H9 (cell line): ENCODE results near the gene USP12. TPM values are rescaled to one million over a fixed set of nuclear protein-coding genes. Genes with fewer than 3 reads are reported as not detected.

Source experiments
- DNase-seq: peaks from one replicate; pipeline ENCODE4 v3.0.0-alpha.2; 2017
- H2AFZ ChIP-seq: one replicate; pipeline ENCODE4 v1.6.1; 2013; ENCODE audit warnings: mild to moderate bottlenecking, low read length, control low read depth, moderate library complexity
- H2AK5ac ChIP-seq: 2 replicates; pipeline ENCODE4 v1.6.1; 2013; ENCODE audit warnings: low read length, control low read depth, mixed read lengths; ENCODE audit not compliant: insufficient read length
- H2BK120ac ChIP-seq: one replicate; pipeline ENCODE4 v1.6.1; 2013; ENCODE audit warnings: low read depth, mild to moderate bottlenecking, low read length, control low read depth, inconsistent platforms; ENCODE audit not compliant: poor library complexity, severe bottlenecking
- H2BK12ac ChIP-seq: 2 replicates; pipeline ENCODE4 v1.6.1; 2013; ENCODE audit warnings: low read length, control low read depth, mixed read lengths, low read depth; ENCODE audit not compliant: insufficient read length
- H2BK15ac ChIP-seq: 2 replicates; pipeline ENCODE4 v1.6.1; 2013; ENCODE audit warnings: low read depth, low read length, control low read depth
- H2BK20ac ChIP-seq: one replicate; pipeline ENCODE4 v1.6.1; 2013; ENCODE audit warnings: low read depth, mild to moderate bottlenecking, low read length, control low read depth, inconsistent platforms; ENCODE audit not compliant: poor library complexity, severe bottlenecking
- H2BK5ac ChIP-seq: 2 replicates; pipeline ENCODE4 v1.6.1; 2013; ENCODE audit warnings: low read length, control low read depth, mixed read lengths; ENCODE audit not compliant: insufficient read length
- H3K14ac ChIP-seq: 2 replicates; pipeline ENCODE4 v1.6.1; 2013; ENCODE audit warnings: low read length, control low read depth; ENCODE audit not compliant: insufficient read depth
- H3K18ac ChIP-seq: 2 replicates; pipeline ENCODE4 v1.6.1; 2013; ENCODE audit warnings: low read depth, mild to moderate bottlenecking, mixed read lengths, low read length, control low read depth; ENCODE audit not compliant: insufficient read length
- H3K23ac ChIP-seq: 2 replicates; pipeline ENCODE4 v1.6.1; 2013; ENCODE audit warnings: low read length, control low read depth, mixed read lengths, low read depth; ENCODE audit not compliant: insufficient read length
- H3K23me2 ChIP-seq: 2 replicates; pipeline ENCODE4 v1.6.1; 2013; ENCODE audit warnings: low read depth, mild to moderate bottlenecking, mixed read lengths, low read length, control low read depth; ENCODE audit not compliant: insufficient read length, poor library complexity, severe bottlenecking
- H3K27ac ChIP-seq: 2 replicates; pipeline ENCODE4 v1.5.1; 2013; ENCODE audit warnings: low read length, control low read depth, mixed read lengths, low read depth; ENCODE audit not compliant: insufficient read length
- H3K27me3 ChIP-seq: 2 replicates; pipeline ENCODE4 v1.6.1; 2013; ENCODE audit warnings: low read length, control low read depth, inconsistent platforms; ENCODE audit not compliant: insufficient read depth
- H3K4ac ChIP-seq: 2 replicates; pipeline ENCODE4 v1.6.1; 2013; ENCODE audit warnings: low read depth, mild to moderate bottlenecking, control low read depth, inconsistent platforms, low read length, moderate library complexity
- H3K4me1 ChIP-seq: 2 replicates; pipeline ENCODE4 v1.6.1; 2013; ENCODE audit warnings: low read length, control low read depth, inconsistent platforms; ENCODE audit not compliant: insufficient read depth
- H3K4me2 ChIP-seq: 2 replicates; pipeline ENCODE4 v1.6.1; 2013; ENCODE audit warnings: low read length, control low read depth, mixed read lengths; ENCODE audit not compliant: insufficient read length, insufficient read depth
- H3K56ac ChIP-seq: 2 replicates; pipeline ENCODE4 v1.6.1; 2013; ENCODE audit warnings: low read depth, mild to moderate bottlenecking, mixed read lengths, low read length, control low read depth; ENCODE audit not compliant: insufficient read length
- H3K79me1 ChIP-seq: 2 replicates; pipeline ENCODE4 v1.6.1; 2013; ENCODE audit warnings: low read depth, mild to moderate bottlenecking, moderate library complexity, low read length, control low read depth, inconsistent platforms; ENCODE audit not compliant: insufficient read depth, poor library complexity, severe bottlenecking
- H3K79me2 ChIP-seq: 2 replicates; pipeline ENCODE4 v1.6.1; 2013; ENCODE audit warnings: low read length, control low read depth, inconsistent platforms; ENCODE audit not compliant: insufficient read depth
- H3K9ac ChIP-seq: 2 replicates; pipeline ENCODE4 v1.6.1; 2013; ENCODE audit warnings: low read length, control low read depth, mixed read lengths; ENCODE audit not compliant: insufficient read length; ENCODE audit errors: extremely low read depth
- H3K9me3 ChIP-seq: one replicate; pipeline ENCODE4 v1.6.1; 2013; ENCODE audit warnings: low read depth, low read length, inconsistent platforms; ENCODE audit not compliant: control insufficient read depth
- H3T11ph ChIP-seq: one replicate; pipeline ENCODE4 v1.6.1; 2013; ENCODE audit warnings: mild to moderate bottlenecking, low read length, control low read depth, inconsistent platforms
- H4K20me1 ChIP-seq: one replicate; pipeline ENCODE4 v1.6.1; 2013; ENCODE audit not compliant: control insufficient read depth, insufficient read length, insufficient read depth
- H4K5ac ChIP-seq: 2 replicates; pipeline ENCODE4 v1.6.1; 2013; ENCODE audit warnings: low read depth, mild to moderate bottlenecking, mixed read lengths, low read length, control low read depth; ENCODE audit not compliant: insufficient read length
- H4K8ac ChIP-seq: replicated peaks from 2 replicates; pipeline ENCODE4 v1.6.1; 2013; ENCODE audit warnings: low read length, control low read depth, mixed read lengths, low read depth; ENCODE audit not compliant: insufficient read length
- H4K91ac ChIP-seq: 2 replicates; pipeline ENCODE4 v1.6.1; 2013; ENCODE audit warnings: low read depth, mild to moderate bottlenecking, moderate library complexity, mixed read lengths, low read length, control low read depth; ENCODE audit not compliant: insufficient read length
- H3K27ac Mint-ChIP-seq, 3 experiments: 2 replicates in 2 of 3; 3 replicates in 1 of 3; pipeline ENCODE4 v1.8.0; 2020 to 2021; ENCODE audit warnings: mixed read lengths in 3 of 3, mild to moderate bottlenecking in 1 of 3, moderate library complexity in 1 of 3
- H3K27me3 Mint-ChIP-seq: 2 replicates; pipeline ENCODE4 v1.8.0; 2021; ENCODE audit warnings: low read depth, mild to moderate bottlenecking, moderate library complexity, mixed read lengths
- H3K36me3 Mint-ChIP-seq, 3 experiments: 2 replicates in 2 of 3; 3 replicates in 1 of 3; pipeline ENCODE4 v1.8.0; 2020 to 2021; ENCODE audit warnings: low read depth in 3 of 3, mixed read lengths in 3 of 3; ENCODE audit not compliant: insufficient read depth in 1 of 3
- H3K4me1 Mint-ChIP-seq, 2 experiments: 2 replicates each; pipeline ENCODE4 v1.8.0; 2020; ENCODE audit warnings: mixed read lengths in 2 of 2
- H3K4me3 Mint-ChIP-seq, 2 experiments: 2 replicates in 1 of 2; 3 replicates in 1 of 2; pipeline ENCODE4 v1.8.0; 2020 to 2021; ENCODE audit warnings: mild to moderate bottlenecking in 2 of 2, mixed read lengths in 2 of 2, moderate library complexity in 1 of 2
- H3K9me3 Mint-ChIP-seq, 2 experiments: 2 replicates in 1 of 2; 3 replicates in 1 of 2; pipeline ENCODE4 v1.8.0; 2020; ENCODE audit warnings: mild to moderate bottlenecking in 2 of 2, mixed read lengths in 2 of 2, moderate library complexity in 1 of 2
- WGBS: extraction: QIAGEN DNeasy Blood & Tissue Kit; methylation state at CpG from one replicate; pipeline ENCODE4 v1.1.7; 2013; ENCODE audit warnings: missing lambda C conversion rate, low lambda C conversion rate, mixed read lengths; ENCODE audit not compliant: insufficient read length; ENCODE audit errors: extremely low coverage; 5-methylcytosine and 5-hydroxymethylcytosine counted together
- total RNA-seq: library from RNA; stranded (reverse); gene quantifications from 2 replicates; pipeline ENCODE4 v1.2.1, GENCODE V29; 2021
- TF ChIP-seq, protein P1 (sequence below): fragments of 200-600 bp; sonication (generic); conservative IDR thresholded peaks from 3 replicates; pipeline ENCODE4 v1.8.0; 2021; ENCODE audit warnings: antibody characterized with exemption, mild to moderate bottlenecking

The USP12 gene
- total RNA-seq, 1 experiment from 2014 or later, result 24.8 TPM

DNA sequence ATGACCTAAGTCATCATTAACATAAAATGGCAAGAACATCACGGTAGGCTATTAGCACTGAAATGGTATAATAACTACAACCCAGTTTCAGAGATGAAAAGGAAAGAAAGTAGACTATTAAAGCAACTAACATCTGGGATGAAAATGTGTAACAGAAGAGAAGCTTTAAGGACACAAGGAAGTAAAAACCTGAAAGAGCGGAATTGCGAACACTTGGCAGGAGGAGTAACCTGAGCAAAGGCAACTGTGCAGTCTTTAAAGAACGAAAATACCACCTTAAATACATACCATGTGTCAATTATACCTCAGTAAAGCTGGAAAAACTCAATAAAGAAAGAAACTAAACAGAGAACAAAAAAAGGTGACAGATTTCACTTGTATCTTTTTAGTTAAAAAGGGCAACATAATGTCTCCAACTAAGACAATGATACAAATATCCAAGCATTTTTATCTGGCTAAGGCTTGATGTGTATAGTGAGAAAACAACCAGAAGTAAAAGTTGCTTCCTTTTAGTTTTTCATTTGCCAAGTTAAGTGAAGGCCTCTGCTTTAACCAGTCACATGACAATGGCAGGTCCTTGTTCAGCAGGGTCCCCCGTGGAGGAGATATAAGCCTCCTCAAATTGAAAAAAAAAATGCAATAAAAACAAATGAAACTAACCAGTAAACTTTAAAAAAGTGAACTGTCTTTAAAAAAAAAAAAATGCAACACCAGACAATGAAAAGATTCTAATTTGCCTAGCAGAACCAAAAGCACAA lies 11.6 kb downstream of the USP12 start:
- H3K27ac ChIP-seq, result no peak overlapping the region
- peaks cover 13 to 14% of the 10 kb centered on the region in 2 experiments for H3K9me3 Mint-ChIP-seq
- DNase-seq, result no peak
- no peak overlapping the region for H2BK5ac ChIP-seq
- no peak overlapping the region for H2BK20ac ChIP-seq
- no peak overlapping the region for H4K8ac ChIP-seq
- no peak overlapping the region for H4K5ac ChIP-seq
- no peak overlapping the region for H2BK120ac ChIP-seq
- H4K20me1 ChIP-seq, result no peaks in the 10 kb centered on the region
- peaks cover 10% of the 10 kb centered on the region; the same call in 1 of the 2 replicates for H3K4me1 ChIP-seq
- no peak overlapping the region for H3K4me2 ChIP-seq
- no peak overlapping the region for H3K4me3 Mint-ChIP-seq
- TF ChIP-seq, protein P1, sequence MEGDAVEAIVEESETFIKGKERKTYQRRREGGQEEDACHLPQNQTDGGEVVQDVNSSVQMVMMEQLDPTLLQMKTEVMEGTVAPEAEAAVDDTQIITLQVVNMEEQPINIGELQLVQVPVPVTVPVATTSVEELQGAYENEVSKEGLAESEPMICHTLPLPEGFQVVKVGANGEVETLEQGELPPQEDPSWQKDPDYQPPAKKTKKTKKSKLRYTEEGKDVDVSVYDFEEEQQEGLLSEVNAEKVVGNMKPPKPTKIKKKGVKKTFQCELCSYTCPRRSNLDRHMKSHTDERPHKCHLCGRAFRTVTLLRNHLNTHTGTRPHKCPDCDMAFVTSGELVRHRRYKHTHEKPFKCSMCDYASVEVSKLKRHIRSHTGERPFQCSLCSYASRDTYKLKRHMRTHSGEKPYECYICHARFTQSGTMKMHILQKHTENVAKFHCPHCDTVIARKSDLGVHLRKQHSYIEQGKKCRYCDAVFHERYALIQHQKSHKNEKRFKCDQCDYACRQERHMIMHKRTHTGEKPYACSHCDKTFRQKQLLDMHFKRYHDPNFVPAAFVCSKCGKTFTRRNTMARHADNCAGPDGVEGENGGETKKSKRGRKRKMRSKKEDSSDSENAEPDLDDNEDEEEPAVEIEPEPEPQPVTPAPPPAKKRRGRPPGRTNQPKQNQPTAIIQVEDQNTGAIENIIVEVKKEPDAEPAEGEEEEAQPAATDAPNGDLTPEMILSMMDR, result no peak
- H3K27me3 Mint-ChIP-seq, result no peaks in the 10 kb centered on the region
- H3K27me3 ChIP-seq, result no peaks in the 10 kb centered on the region
- no peak overlapping the region for H3K4ac ChIP-seq
- no peak overlapping the region for H4K91ac ChIP-seq
- no peak overlapping the region for H3K27ac Mint-ChIP-seq
- H2BK15ac ChIP-seq, result no peak overlapping the region
- H3K23me2 ChIP-seq, result no peaks in the 10 kb centered on the region
- H3K9me3 ChIP-seq, result no peaks in the 10 kb centered on the region
- no peak overlapping the region for H3K23ac ChIP-seq
- H3T11ph ChIP-seq, result no peak overlapping the region
- peaks cover 36% of the 10 kb centered on the region; the same call in 1 of the 2 replicates for H3K79me2 ChIP-seq
- peaks cover 6% of the 10 kb centered on the region for H3K79me1 ChIP-seq
- peaks cover 32 to 40% of the 10 kb centered on the region in 2 experiments for H3K4me1 Mint-ChIP-seq
- H2AFZ ChIP-seq, result no peak overlapping the region
- no peak overlapping the region for H2BK12ac ChIP-seq
- peaks cover 8 to 22% (median 14%) of the 10 kb centered on the region in 3 experiments for H3K36me3 Mint-ChIP-seq
- no peak overlapping the region for H3K18ac ChIP-seq
- no CpG with 5 or more reads among the region's 5 CpGs for WGBS
- H3K9ac ChIP-seq, result no peak overlapping the region
- no peak overlapping the region for H3K14ac ChIP-seq
- H2AK5ac ChIP-seq, result no peak overlapping the region
- H3K56ac ChIP-seq, result no peak overlapping the region
